HepG2 (cell line): ENCODE measurements around the gene ASPRV1. TPM values are rescaled to one million over a fixed set of nuclear protein-coding genes. Genes with fewer than 3 reads are reported as not detected.

ENCODE experiments used
- ATAC-seq: fragments of 200-7000 bp; cut with Tn5 transposase; 3 replicates; pipeline ENCODE4 v1.9.1; 2020; ENCODE audit warnings: mild to moderate bottlenecking, moderate library complexity
- BruUV-seq: library from RNA; stranded (reverse); fragments of 400-500 nt; replicated peaks from 2 replicates; lab custom pipeline; 2021; lab: Mats Ljungman, UMichigan
- CTCF ChIA-PET: fragments of 300-600 bp; formaldehyde crosslinking; extraction: SDS; loops from one replicate; lab custom pipeline; 2021; ENCODE audit warnings: low total read pairs, inconsistent platforms, low intra/inter-chr PET ratio; lab: Yijun Ruan, JAX
- POLR2A ChIA-PET: fragments of 350-600 bp; sonication (Branson Sonifier 250); formaldehyde crosslinking; loops from one replicate; lab custom pipeline; 2020; ENCODE audit warnings: antibody characterized with exemption, inconsistent platforms; lab: Yijun Ruan, JAX
- DNase-seq: peaks from one replicate; pipeline ENCODE4 v3.0.0-alpha.2; 2015; ENCODE audit warnings: low spot score
- FAIRE-seq: peaks from 3 replicates; lab custom pipeline; 2011; peaks lifted over from hg19 to GRCh38; lab: Jason Lieb, UNC
- H2AFZ ChIP-seq: one replicate; pipeline ENCODE4 v1.6.1; 2011; ENCODE audit warnings: low read length, inconsistent platforms
- H3K27ac ChIP-seq: fragments of 300-600 bp; 3 replicates; pipeline ENCODE4 v1.8.0; 2011; ENCODE audit warnings: mixed run types, mild to moderate bottlenecking, mixed read lengths, low read length, inconsistent platforms; ENCODE audit not compliant: insufficient read depth; ENCODE audit errors: extremely low read length
- H3K27me3 ChIP-seq, 2 experiments: fragments of 200-600 bp in 1 of 2; 2 replicates in 1 of 2; 3 replicates in 1 of 2; pipeline versions ENCODE4 v1.6.0 to v1.8.0; 2011; ENCODE audit warnings: low read length in 2 of 2, mild to moderate bottlenecking in 2 of 2, moderate library complexity in 2 of 2, inconsistent platforms in 1 of 2; ENCODE audit not compliant: insufficient read depth in 2 of 2, control insufficient read depth in 1 of 2
- H3K36me3 ChIP-seq, 2 experiments: fragments of 200-600 bp in 1 of 2; replicated peaks in 1 of 2; 2 replicates in 1 of 2; 3 replicates in 1 of 2; pipeline versions ENCODE4 v1.5.1 to v1.8.0; 2011; ENCODE audit warnings: low read length in 2 of 2, inconsistent platforms in 1 of 2; ENCODE audit not compliant: insufficient read depth in 2 of 2, control insufficient read depth in 1 of 2
- H3K4me1 ChIP-seq: 2 replicates; pipeline ENCODE4 v1.5.1; 2012; ENCODE audit warnings: low read length, inconsistent platforms; ENCODE audit not compliant: insufficient read depth
- H3K4me2 ChIP-seq: 2 replicates; pipeline ENCODE4 v1.6.0; 2011; ENCODE audit warnings: low read depth, low read length, inconsistent platforms
- H3K4me3 ChIP-seq, 3 experiments: fragments of 200-600 bp in 1 of 3; sonication (generic), shearing (Covaris generic) in 1 of 3; replicated peaks in 1 of 3; 2 replicates each; pipeline ENCODE4 v1.5.1; 2011 to 2016; ENCODE audit warnings: low read length in 3 of 3, inconsistent platforms in 2 of 3, low read depth in 2 of 3, mild to moderate bottlenecking in 2 of 3, control low read depth in 1 of 3, mixed read lengths in 1 of 3; ENCODE audit not compliant: insufficient read depth in 1 of 3
- H3K79me2 ChIP-seq: one replicate; pipeline ENCODE4 v1.6.1; 2011; ENCODE audit warnings: low read length, inconsistent platforms; ENCODE audit not compliant: insufficient read depth
- H3K9ac ChIP-seq: 2 replicates; pipeline ENCODE4 v1.6.0; 2011; ENCODE audit warnings: mild to moderate bottlenecking, low read depth, low read length, inconsistent platforms; ENCODE audit not compliant: insufficient read depth
- H3K9me3 ChIP-seq: 2 replicates; pipeline ENCODE4 v1.5.1; 2012; ENCODE audit warnings: mild to moderate bottlenecking, low read length
- H4K20me1 ChIP-seq: 2 replicates; pipeline ENCODE4 v1.6.0; 2011; ENCODE audit warnings: inconsistent platforms, mild to moderate bottlenecking, low read length, moderate library complexity; ENCODE audit not compliant: insufficient read depth
- GTF3A ChIP-seq: sonication (generic); formaldehyde crosslinking; conservative IDR thresholded peaks from 2 replicates; pipeline ENCODE4 v1.4.0; 2020; ENCODE audit warnings: mild to moderate bottlenecking, missing genetic modification reagents
- KDM5B ChIP-seq: sonication (generic); formaldehyde crosslinking; IDR thresholded peaks from 2 replicates; pipeline ENCODE4 v1.4.0; 2020; ENCODE audit warnings: missing genetic modification reagents, mild to moderate bottlenecking, borderline replicate concordance
- SIX4 ChIP-seq: sonication (generic); formaldehyde crosslinking; IDR thresholded peaks from 2 replicates; pipeline ENCODE4 v1.4.0; 2020; ENCODE audit warnings: missing genetic modification reagents
- SMC3 ChIP-seq: IDR thresholded peaks from 2 replicates; pipeline ENCODE4 v1.6.1; 2011; ENCODE audit warnings: low read length, improper control_type of control experiment
- ZNF629 ChIP-seq: sonication (generic); formaldehyde crosslinking; conservative IDR thresholded peaks from 2 replicates; pipeline ENCODE4 v1.5.0; 2020; ENCODE audit warnings: missing genetic modification reagents
- ZNF720 ChIP-seq: sonication (generic); formaldehyde crosslinking; IDR thresholded peaks from 2 replicates; pipeline ENCODE4 v1.4.0; 2020; ENCODE audit warnings: missing genetic modification reagents
- WGBS: methylation state at CpG from one replicate; pipeline ENCODE4 v1.1.6; 2017; ENCODE audit warnings: low lambda C conversion rate; 5-methylcytosine and 5-hydroxymethylcytosine counted together
- in situ Hi-C: cut with HindIII; loops from 2 replicates; pipeline ENCODE4 v1.10.0; 2017; ENCODE audit warnings: low pct_unique_long_range_greater_than_20kb; ENCODE audit not compliant: extremely low pct_ligation_motif_present
- intact Hi-C: fragments of 100-400 bp; cut with micrococcal nuclease; formaldehyde crosslinking; loops from one replicate; pipeline ENCODE4 v1.10.0; 2022; ENCODE audit not compliant: unreplicated experiment
- polyA plus RNA-seq, 8 experiments: library from polyadenylated mRNA; depleted of rRNA in 3 of 8; stranded (reverse) in 7 of 8; unstranded in 1 of 8; fragments of >200 nt; fragmentation: Illumina TruSeq in 4 of 8; extraction: Trizol in 4 of 8; gene quantifications; 2 replicates each; pipeline versions ENCODE4 v1.2.1 to v1.2.3, GENCODE V29; 2011 to 2016; ENCODE audit warnings: low read depth in 4 of 8, missing spikeins in 1 of 8, mixed read lengths in 1 of 8; ENCODE audit not compliant: insufficient read depth in 1 of 8
- total RNA-seq, 5 experiments: library from RNA; depleted of rRNA; stranded (reverse); fragments of >200 nt; fragmentation: Illumina TruSeq; extraction: Trizol; gene quantifications; 2 replicates each; pipeline ENCODE4 v1.2.3, GENCODE V29; 2016; ENCODE audit warnings: low read depth in 1 of 5
- TF ChIP-seq, protein P1 (sequence below): fragments of 450-650 bp; IDR thresholded peaks from 2 replicates; pipeline ENCODE4 v1.6.1; 2016

Gene ASPRV1
- total and polyA plus RNA-seq, 2 of the 13 experiments (the other 11 are each of a cell fraction or from before 2014, with no cell fraction given) = 0.40 to 0.48 TPM

DNA sequence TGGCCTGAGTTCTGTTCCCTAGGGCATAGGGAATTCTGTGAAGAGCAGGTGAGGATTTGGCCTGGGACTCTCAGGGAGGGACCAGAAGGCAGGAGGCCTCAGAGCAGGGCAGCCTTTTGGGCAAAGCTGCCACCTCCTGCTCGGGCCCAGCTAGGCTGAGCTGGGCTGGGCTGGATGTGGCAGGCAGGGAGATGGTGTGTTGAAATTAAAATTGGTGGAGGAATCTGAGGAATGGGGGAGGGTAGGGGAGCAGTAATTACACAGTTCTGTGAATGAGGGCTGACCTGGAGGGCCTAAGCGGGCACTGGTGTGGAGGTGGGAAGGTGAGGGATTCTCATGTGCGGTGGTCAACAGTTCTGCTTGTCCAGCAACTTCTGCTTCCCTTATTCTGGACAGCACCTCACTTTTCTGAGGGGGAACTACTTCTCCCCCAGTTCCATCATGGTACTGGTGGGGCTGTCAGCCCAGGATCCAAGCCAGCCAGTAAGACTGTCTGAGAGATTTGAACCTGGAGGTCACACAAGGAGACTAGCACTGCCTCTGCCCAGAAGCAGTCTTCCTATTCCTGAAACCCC is 22.0 kb upstream of the ASPRV1 start (continued):
- TF ChIP-seq GTF3A (no peak), SIX4 (CRISPR knock-in tag) (no peak), ZNF720 (CRISPR knock-in tag) (no peak)
- TF ChIP-seq, all 625 proteins: peak for 0

DNA sequence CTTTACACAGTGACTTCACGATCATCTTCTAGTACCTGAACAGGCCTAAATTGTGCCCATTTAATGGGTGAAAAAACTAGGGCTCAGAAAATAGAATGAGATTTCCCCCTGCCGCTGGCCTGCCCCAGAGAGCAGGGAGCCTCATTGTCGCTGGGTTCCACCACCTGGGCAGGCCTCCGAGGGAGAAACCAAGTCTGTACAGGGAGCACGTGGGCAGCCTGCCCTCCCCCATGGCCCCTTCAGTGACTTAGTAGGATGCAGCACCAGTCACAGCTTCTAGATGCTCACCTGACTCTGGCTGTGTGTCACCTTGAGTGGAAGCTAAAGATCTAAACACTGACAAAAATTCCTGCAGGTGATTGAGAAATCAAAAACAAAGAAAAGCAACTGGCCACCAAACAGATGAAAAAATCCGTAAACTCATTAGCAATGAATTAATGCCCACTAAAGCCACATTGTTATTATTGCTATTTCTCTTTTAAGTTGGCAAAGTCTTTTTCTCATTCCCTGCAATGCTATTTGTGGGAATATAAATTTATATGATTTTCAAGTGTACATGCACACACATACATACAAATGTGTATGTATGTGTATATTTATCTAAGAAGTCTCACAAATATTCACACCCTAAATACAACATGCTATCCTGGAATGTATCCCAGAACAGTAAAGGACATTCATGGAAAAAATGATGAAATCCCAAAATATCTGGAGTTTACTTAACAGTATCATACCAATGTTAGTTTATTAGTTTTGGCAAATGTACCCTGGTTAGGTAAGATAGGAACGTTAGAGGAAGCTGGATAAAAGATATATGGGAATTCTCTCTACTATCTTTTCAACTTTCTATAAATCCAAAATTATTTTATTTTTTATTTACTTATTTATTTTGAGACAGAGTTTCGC is 18.7 kb upstream of the ASPRV1 start:
- POLR2A ChIA-PET = interaction anchor here (1.3 to 3.0 kb wide), 2 partner anchors 16 to 66 kb away, joined by 4 to 9 read pairs; partner anchors contain the start of gene MXD1
- WGBS = 39% methylated on average over 8 of the region's 8 CpGs

More for the DNA sequence above, 18.7 kb upstream of the ASPRV1 start:
- TF ChIP-seq, protein P1, sequence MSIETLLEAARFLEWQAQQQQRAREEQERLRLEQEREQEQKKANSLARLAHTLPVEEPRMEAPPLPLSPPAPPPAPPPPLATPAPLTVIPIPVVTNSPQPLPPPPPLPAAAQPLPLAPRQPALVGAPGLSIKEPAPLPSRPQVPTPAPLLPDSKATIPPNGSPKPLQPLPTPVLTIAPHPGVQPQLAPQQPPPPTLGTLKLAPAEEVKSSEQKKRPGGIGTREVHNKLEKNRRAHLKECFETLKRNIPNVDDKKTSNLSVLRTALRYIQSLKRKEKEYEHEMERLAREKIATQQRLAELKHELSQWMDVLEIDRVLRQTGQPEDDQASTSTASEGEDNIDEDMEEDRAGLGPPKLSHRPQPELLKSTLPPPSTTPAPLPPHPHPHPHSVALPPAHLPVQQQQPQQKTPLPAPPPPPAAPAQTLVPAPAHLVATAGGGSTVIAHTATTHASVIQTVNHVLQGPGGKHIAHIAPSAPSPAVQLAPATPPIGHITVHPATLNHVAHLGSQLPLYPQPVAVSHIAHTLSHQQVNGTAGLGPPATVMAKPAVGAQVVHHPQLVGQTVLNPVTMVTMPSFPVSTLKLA = peak; percentile 65
- TF ChIP-seq SMC3 (no peak), KDM5B (CRISPR knock-in tag) (no peak), ZNF629 (CRISPR knock-in tag) (0 out of 2 replicates have a peak, but pooled peaks have one; percentile 22)
- TF ChIP-seq, all 625 proteins: peak for 2
- no peak for FAIRE-seq
- in situ Hi-C loops (no loop called here), intact Hi-C loops (no loop called here)
- Histone ChIP-seq H3K36me3 (no peaks in the 10 kb centered on the region), H3K4me2 (no peak overlapping the region), H3K27me3 (no peaks in the 10 kb centered on the region; a peak in 1 of 5 replicates), H3K9me3 (no peaks in the 10 kb centered on the region), H3K9ac (no peak overlapping the region), H3K27ac (no peak overlapping the region), H3K4me1 (peaks cover 41% of the 10 kb centered on the region), H3K4me3 (no peak overlapping the region), H3K79me2 (no peaks in the 10 kb centered on the region), H2AFZ (no peak overlapping the region), H4K20me1 (no peaks in the 10 kb centered on the region)
- no peak for ATAC-seq
- no peak for DNase-seq
- BruUV-seq = no TSS peak
- CTCF ChIA-PET = no interaction called here
